Activated CD8-positive, alpha-beta memory T cell treated with anti-CD3 and anti-CD28 coated beads for 36 hours (primary cell): ENCODE data around the gene SP1. TPM values are rescaled to one million over a fixed set of nuclear protein-coding genes. Genes with fewer than 3 reads are reported as not detected.
"Not testable (repeated sequence)": the region's sequence is repeated elsewhere in the genome, so short reads cannot be mapped to it uniquely, and the experiment has no call there.

Experiments
- CTCF ChIA-PET: fragments of 350-600 bp; sonication (Branson Sonifier 250); formaldehyde crosslinking; loops from one replicate; lab custom pipeline; 2021; ENCODE audit warnings: antibody characterized with exemption; lab: Charles Lee
- POLR2A ChIA-PET: fragments of 350-600 bp; sonication (Branson Sonifier 250); formaldehyde crosslinking; loops from one replicate; lab custom pipeline; 2021; ENCODE audit warnings: antibody characterized with exemption; lab: Charles Lee
- total RNA-seq, 2 experiments: library from RNA; stranded (reverse); gene quantifications; one replicate each; pipeline ENCODE4 v1.2.3, GENCODE V29; 2021

Gene SP1
- 10 to 100 TPM; 53.6 to 53.7 TPM for total RNA-seq

- ChIA-PET POLR2A (interaction anchor here (0.5 to 1.1 kb wide), 4 partner anchors 24 to 59 kb away, joined by 3 to 6 read pairs (median 4); no protein-coding TSS in a partner anchor), CTCF (interaction anchor here (0.8 to 2.0 kb wide), 5 partner anchors 11 to 112 kb away, joined by 3 to 7 read pairs (median 4); partner anchors contain the start of gene ESPL1)
Observed at GRCh38 chr12:53380104-53380793, at the start of gene SP1. Gene SP1, plus strand, starts transcription at chr12:53380176. Its CDS starts 116 bp downstream, at chr12:53380292.

GRCh38 chr12:53330671-53331070, 49.3 kb upstream of the SP1 start:
- ChIA-PET POLR2A (interaction anchor here (0.6 to 0.7 kb wide), 2 partner anchors 43 to 71 kb away, joined by 3 to 7 read pairs; no protein-coding TSS in a partner anchor), CTCF (interaction anchor here (0.5 to 2.5 kb wide), 5 partner anchors 14 to 373 kb away, joined by 3 to 12 read pairs (median 5); no protein-coding TSS in a partner anchor)

- POLR2A ChIA-PET, result not testable (repeated sequence)
- CTCF ChIA-PET, result interaction anchor here (1.3 to 2.3 kb wide), 2 partner anchors 11 to 13 kb away, joined by 5 to 10 read pairs; partner anchors contain the start of gene AAAS
Observed at GRCh38 chr12:53332339-53332738, 47.6 kb upstream of the SP1 start.

DNA sequence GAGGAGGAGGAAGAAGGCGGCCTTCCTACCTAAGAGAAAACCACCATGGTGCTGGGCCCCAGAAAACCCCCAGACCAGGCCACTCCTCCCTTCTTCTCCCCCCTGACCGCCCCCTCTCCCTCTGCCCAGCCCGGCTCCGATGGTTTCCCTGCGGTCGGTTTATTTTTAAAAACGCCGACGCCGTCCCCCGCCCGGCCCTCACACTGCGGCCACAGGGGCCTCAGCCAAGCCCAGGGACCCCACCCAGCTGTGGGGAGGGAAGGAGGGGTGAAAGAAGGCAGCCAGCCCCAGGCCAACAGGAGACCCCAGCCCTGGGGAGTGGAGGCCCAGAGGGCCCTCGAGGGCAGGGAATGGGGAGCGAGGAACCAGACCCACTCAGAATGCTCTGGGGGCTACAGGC, 47.2 kb upstream of the SP1 start:
- POLR2A ChIA-PET, result interaction anchor here (0.7 kb wide), 1 partner anchor 122 kb away, joined by 6 read pairs; no protein-coding TSS in a partner anchor
- CTCF ChIA-PET, result interaction anchor here (1.2 to 2.3 kb wide), 2 partner anchors 11 to 12 kb away, joined by 4 to 10 read pairs; partner anchors contain the start of gene AAAS

DNA sequence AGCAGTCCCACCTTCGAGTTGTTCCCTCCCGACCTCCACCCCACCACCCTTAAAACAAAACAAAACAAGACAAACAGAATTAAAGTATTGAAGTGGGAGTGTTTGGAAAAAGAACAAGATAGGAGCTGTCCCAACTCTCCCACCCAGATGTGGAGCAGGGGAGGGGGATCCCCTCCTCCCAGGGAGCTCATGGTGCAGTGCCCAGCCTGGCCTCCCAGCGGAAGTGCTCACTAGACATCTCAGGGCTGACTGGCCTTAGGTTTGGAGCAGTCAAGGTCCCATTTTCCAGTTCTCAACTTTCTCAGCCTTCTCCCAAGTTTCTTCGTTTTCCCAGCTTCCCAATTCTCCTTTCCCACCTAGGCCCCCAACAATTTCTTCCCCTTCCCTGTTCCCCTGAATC, 46.7 kb upstream of the SP1 start:
- ChIA-PET CTCF (interaction anchor here (0.8 to 2.3 kb wide), 3 partner anchors 12 to 33 kb away, joined by 3 to 10 read pairs (median 4); partner anchors contain the start of gene AAAS), POLR2A (interaction anchor here (0.7 kb wide), 1 partner anchor 122 kb away, joined by 6 read pairs; no protein-coding TSS in a partner anchor)

DNA sequence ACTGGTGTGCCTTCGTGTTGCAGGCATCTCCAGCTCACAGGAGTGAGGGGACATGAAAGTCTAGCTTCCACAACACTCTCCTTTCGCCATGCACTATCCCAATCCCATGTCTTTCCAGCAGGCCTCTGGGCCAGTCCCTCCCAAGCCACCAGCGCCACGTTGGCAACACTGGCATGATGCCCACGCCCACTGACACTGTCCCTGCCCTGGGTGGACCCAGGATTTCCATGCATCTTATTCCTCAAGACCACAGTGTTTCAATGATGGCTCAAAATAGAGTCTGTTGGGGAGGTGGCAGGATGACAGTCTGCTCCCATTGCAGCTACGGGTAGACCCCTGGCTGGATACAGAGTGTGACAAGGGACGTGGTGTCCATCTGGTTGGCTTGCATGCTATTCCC, 46.1 kb upstream of the SP1 start:
- ChIA-PET CTCF (interaction anchor here (0.8 to 2.3 kb wide), 3 partner anchors 11 to 32 kb away, joined by 3 to 10 read pairs (median 4); partner anchors contain the start of gene AAAS), POLR2A (no interaction called here)

DNA sequence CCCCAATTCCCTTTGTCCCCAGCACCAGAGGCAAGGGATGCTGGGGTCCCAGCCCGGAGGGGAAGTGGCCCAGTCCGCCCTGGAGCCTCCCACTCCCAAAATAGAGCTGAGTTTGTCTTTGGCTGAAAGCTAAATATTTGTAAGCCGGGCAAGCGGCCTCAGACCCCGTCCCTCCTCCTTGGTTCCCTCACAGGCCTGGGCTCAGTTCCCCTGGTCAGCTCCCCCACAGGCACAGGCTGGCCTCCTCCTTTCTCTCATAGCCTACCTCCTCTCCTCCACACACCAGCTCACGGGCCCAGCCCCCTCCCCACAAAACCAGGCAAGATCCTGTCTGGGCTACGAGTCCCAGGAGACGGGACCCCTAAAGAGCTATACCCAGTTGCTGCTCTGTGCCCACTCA, 45.2 kb upstream of the SP1 start:
- POLR2A ChIA-PET, result interaction anchor here (0.7 kb wide), 1 partner anchor 19 kb away, joined by 3 read pairs; no protein-coding TSS in a partner anchor

DNA sequence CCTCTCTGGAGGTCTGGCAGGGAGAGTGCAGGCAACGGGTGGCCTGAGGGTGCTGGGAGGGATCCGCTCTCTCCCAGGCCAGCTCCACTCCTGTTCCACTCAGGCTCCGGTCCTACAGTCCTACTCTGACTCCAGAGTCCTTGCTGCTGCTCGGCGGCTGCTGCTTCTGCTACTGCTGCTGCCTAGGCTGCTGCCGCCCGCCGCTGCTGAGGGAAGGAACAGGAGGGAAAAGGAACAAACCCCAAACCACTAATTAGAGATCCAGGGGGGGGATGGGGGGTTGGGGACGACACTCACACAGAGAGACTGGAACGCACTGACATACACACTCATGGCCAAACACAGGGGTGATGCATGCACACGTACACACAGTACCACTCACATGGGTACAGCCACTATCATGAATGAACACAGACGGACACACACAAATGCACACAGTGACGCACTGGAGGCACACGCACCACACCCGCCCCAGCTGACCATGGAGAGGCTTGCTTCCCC, 43.7 kb upstream of the SP1 start, which contains the start of gene SP7:
SP7 (minus strand) TSS at position 174 of the 501 bp plus-strand sequence. CDS start 708 bp downstream, outside the sequence.
- POLR2A ChIA-PET, result no interaction called here
- CTCF ChIA-PET, result interaction anchor here (0.6 to 1.1 kb wide), 4 partner anchors 9 to 135 kb away, joined by 3 to 5 read pairs (median 4); partner anchors contain the start of gene AAAS

More for the DNA sequence above, 45.2 kb upstream of the SP1 start:
- CTCF ChIA-PET, result interaction anchor here (0.6 to 0.8 kb wide), 3 partner anchors 13 to 1054 kb away, joined by 3 read pairs; partner anchors contain the start of gene AAAS

GRCh38 chr12:53338017-53338416, 42.0 kb upstream of the SP1 start:
- ChIA-PET POLR2A (no interaction called here), CTCF (interaction anchor here (1.8 kb wide), 1 partner anchor 14 kb away, joined by 5 read pairs; no protein-coding TSS in a partner anchor)

DNA sequence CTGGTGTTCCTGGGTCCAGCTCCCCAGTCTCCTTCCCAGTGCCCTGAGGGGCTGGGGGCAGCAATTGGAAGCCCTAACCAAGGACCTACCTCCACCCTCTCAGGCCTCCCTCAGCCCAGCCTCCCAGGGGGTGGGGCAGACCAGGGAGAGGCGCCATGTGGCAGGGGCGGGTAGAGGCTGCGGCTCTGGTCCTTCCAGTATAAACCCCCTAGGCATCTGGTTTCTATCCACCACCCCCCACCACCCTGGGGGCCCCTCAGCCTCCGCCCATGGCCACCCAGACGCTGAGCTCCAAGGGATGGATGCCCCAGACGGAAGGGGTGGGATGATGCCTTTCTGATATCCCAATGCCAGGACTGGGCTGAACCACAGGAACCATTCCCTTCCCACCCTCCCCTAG, 41.1 kb upstream of the SP1 start:
- ChIA-PET CTCF (interaction anchor here (1.1 to 1.8 kb wide), 2 partner anchors 13 to 15 kb away, joined by 4 to 5 read pairs; no protein-coding TSS in a partner anchor), POLR2A (no interaction called here)

- POLR2A ChIA-PET, result no interaction called here
- CTCF ChIA-PET, result interaction anchor here (0.8 to 1.2 kb wide), 2 partner anchors 12 to 14 kb away, joined by 3 to 4 read pairs; no protein-coding TSS in a partner anchor
Observed at GRCh38 chr12:53340398-53340797, 39.6 kb upstream of the SP1 start.

DNA sequence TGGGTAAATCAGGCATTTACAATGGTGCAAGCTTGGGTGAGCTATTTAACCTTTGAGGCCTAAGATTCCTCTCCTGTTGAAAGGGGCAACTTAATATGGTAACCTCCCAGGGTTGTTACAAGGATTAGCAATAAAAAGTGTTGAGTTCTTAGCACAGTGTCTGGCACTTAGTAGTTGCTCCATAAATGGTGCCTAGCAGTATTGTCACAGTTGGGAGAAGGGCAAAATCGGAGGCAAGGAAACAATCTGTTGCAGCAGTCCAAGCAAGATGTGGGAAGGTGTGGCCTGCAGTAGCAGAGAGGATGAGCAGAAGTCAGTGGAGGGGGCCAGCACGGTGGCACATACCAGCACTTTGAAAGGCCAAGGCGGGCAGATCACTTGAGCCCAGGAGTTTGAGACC, 36.5 kb upstream of the SP1 start:
- CTCF ChIA-PET, result interaction anchor here (2.3 to 6.9 kb wide), 4 partner anchors 14 to 129 kb away, joined by 11 to 114 read pairs (median 14); partner anchors contain the start of gene AAAS
- POLR2A ChIA-PET, result no interaction called here

DNA sequence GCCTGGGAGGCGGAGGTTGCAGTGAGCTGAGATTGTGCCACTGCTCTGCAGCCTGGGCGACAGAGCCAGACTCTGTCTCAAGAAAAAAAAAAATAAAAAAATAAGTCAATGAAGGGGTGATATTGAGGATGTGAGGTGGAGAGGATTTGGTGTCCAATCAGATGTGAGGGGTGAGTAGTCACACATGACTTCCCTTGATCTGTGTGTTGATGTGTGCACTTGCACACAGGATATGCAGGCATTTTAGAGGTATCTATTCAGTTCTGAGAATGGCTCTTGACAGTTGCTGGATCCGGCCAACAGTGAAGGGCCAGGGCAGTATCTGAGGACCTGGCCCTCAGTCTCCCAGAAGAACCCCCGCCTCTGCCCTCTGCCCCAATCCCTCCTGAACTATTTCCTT, 36.0 kb upstream of the SP1 start:
- POLR2A ChIA-PET, result interaction anchor here (1.3 to 2.0 kb wide), 4 partner anchors 15 to 185 kb away, joined by 3 to 12 read pairs (median 5); partner anchors contain the start of gene PRR13
- CTCF ChIA-PET, result interaction anchor here (1.1 to 6.9 kb wide), 9 partner anchors 11 to 278 kb away, joined by 4 to 114 read pairs (median 10); partner anchors contain the start of genes AAAS and PFDN5

DNA sequence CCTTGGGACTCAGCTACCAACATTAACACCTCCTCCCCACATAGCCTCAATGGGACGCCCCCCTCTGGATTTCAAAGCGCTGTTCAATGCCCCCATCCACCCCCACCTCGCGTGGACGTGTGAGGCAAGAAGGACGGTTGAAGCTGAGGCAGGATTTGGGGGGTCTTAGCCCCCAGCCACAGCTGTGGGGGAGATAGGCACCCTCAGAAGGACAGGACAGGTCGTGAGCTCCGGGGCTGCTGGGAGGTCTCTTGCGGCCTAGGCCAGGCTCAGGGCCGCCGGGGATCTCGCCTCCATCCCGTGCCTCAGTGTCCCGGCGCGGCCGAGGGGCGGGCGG, 35.5 kb upstream of the SP1 start:
- POLR2A ChIA-PET, result interaction anchor here (0.5 to 2.0 kb wide), 10 partner anchors 15 to 185 kb away, joined by 3 to 16 read pairs (median 4); partner anchors contain the start of genes AAAS, PFDN5, PRR13 and SP1
- CTCF ChIA-PET, result interaction anchor here (0.6 to 6.9 kb wide), 26 partner anchors 9 to 278 kb away, joined by 3 to 114 read pairs (median 5); partner anchors contain the start of genes AAAS, ITGB7, PFDN5 and PRR13

- ChIA-PET CTCF (interaction anchor here (0.6 to 6.9 kb wide), 31 partner anchors 9 to 279 kb away, joined by 3 to 114 read pairs (median 4); partner anchors contain the start of genes AAAS, ITGB7, PFDN5 and PRR13), POLR2A (interaction anchor here (0.5 to 2.0 kb wide), 11 partner anchors 16 to 186 kb away, joined by 3 to 16 read pairs (median 4); partner anchors contain the start of genes AAAS, PFDN5, PRR13 and SP1)
Observed at GRCh38 chr12:53344824-53345485, 35.0 kb upstream of the SP1 start.

DNA sequence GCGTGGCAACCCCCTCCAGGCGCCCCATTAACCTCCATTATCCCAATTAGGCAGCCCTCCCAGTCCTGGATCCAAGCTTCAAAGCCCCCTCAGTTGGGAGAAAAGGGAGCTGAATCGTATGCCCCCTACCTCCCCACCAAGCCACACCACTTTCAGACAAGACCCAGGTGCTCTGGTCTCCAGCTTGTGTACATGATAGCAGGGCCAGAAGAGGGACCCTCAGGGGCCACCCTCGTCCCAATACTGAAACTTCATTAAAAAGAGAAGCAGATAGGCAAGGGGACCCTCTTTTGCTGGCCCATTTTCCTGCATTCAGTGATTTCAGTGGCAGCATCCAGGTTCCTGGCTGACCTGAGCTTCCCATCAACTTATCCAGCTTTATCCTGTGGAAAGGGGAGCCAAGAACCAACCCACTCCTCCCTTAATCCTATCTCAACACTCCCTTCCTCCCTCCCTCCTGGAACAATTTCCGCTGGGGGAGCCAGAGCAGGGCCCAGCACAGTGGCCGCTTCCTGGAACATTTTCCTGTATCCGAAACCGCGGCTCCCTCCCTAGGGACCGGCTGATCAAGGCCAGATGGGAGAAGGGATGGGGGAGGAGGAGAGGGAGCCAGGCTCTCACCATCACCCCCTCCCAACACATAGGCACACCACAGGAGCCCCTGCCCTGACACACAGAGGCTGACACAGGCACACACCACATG, 34.3 kb upstream of the SP1 start:
- ChIA-PET POLR2A (interaction anchor here (0.6 to 2.0 kb wide), 8 partner anchors 16 to 95 kb away, joined by 3 to 16 read pairs (median 5); partner anchors contain the start of genes AAAS, PFDN5, PRR13 and SP1), CTCF (interaction anchor here (0.6 to 6.9 kb wide), 26 partner anchors 10 to 279 kb away, joined by 3 to 114 read pairs (median 5); partner anchors contain the start of genes AAAS, ITGB7, PRR13 and SP1)

DNA sequence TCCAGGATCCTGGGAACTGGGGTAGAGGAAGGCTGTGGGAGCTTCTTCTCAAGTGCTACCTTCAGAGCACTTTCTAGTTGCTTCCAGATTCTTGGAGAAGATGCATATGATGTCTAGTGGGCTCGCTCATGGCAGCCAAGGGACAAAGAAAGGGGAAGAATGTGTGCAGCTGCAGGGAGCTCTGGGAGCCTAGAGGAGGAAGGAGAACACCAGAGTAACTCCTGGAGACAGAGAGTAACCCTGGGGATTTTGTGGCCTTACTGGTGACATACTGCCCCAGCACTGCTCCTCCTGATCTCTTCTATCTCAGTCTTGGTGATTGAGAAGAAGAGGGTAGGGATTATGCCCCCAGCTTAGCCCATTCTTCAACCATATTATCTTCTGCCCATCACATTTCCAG, 33.5 kb upstream of the SP1 start:
- POLR2A ChIA-PET, result no interaction called here
- CTCF ChIA-PET, result interaction anchor here (1.7 to 6.9 kb wide), 4 partner anchors 11 to 147 kb away, joined by 3 to 114 read pairs (median 14); partner anchors contain the start of gene AAAS
